ENCODE data around the gene NEURL1B.
A peak's percentile ranks its signal among the peaks of the same experiment; 100 is the strongest.

NEURL1B gene

DNA sequence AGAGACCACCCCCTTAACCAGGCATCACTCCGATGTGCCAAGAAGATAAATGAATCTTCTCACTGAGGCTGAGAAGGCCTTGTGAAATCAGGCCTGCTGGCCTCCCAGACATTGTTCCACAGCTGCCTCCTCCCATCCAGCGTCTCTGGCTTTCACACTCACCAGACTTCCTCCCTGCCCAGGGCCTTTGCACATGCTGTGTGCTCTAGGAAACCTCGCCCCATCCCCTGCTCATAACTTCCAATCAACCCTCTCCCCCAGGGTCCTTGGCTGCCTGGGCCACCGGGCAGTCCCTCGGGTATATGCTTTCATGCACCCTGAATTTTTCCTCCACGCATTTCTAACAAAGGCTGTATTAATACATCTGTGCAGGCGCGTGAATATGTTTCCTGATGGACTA lies 71.5 kb downstream of the NEURL1B start:
- TF ChIP-seq EP300 (IDR thresholded peaks at IDR 0.05; ENCODE audit: borderline replicate concordance): no peak
- no peak for TF ChIP-seq EGR1 (IDR thresholded peaks at IDR 0.05)
- TF ChIP-seq ZBTB7A (IDR thresholded peaks at IDR 0.05; ENCODE audit: low read depth): no peak
- TF ChIP-seq, protein P1, sequence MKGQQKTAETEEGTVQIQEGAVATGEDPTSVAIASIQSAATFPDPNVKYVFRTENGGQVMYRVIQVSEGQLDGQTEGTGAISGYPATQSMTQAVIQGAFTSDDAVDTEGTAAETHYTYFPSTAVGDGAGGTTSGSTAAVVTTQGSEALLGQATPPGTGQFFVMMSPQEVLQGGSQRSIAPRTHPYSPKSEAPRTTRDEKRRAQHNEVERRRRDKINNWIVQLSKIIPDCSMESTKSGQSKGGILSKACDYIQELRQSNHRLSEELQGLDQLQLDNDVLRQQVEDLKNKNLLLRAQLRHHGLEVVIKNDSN (IDR thresholded peaks at IDR 0.05): no peak
- TF ChIP-seq CEBPB (IDR thresholded peaks at IDR 0.05): no peak
- TF ChIP-seq, protein P2, sequence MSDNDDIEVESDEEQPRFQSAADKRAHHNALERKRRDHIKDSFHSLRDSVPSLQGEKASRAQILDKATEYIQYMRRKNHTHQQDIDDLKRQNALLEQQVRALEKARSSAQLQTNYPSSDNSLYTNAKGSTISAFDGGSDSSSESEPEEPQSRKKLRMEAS (IDR thresholded peaks at IDR 0.05): no peak
- TF ChIP-seq CREB1 (IDR thresholded peaks at IDR 0.05; ENCODE audit: low read depth): no peak
- TF ChIP-seq TAF1 (IDR thresholded peaks at IDR 0.05; ENCODE audit: low read depth): no peak
- TF ChIP-seq RAD21 (IDR thresholded peaks at IDR 0.05; ENCODE audit: low read depth): no peak
- TF ChIP-seq NFIC (IDR thresholded peaks at IDR 0.05): no peak
- no peak for TF ChIP-seq TEAD4 (IDR thresholded peaks at IDR 0.05)
- TF ChIP-seq, protein P3, sequence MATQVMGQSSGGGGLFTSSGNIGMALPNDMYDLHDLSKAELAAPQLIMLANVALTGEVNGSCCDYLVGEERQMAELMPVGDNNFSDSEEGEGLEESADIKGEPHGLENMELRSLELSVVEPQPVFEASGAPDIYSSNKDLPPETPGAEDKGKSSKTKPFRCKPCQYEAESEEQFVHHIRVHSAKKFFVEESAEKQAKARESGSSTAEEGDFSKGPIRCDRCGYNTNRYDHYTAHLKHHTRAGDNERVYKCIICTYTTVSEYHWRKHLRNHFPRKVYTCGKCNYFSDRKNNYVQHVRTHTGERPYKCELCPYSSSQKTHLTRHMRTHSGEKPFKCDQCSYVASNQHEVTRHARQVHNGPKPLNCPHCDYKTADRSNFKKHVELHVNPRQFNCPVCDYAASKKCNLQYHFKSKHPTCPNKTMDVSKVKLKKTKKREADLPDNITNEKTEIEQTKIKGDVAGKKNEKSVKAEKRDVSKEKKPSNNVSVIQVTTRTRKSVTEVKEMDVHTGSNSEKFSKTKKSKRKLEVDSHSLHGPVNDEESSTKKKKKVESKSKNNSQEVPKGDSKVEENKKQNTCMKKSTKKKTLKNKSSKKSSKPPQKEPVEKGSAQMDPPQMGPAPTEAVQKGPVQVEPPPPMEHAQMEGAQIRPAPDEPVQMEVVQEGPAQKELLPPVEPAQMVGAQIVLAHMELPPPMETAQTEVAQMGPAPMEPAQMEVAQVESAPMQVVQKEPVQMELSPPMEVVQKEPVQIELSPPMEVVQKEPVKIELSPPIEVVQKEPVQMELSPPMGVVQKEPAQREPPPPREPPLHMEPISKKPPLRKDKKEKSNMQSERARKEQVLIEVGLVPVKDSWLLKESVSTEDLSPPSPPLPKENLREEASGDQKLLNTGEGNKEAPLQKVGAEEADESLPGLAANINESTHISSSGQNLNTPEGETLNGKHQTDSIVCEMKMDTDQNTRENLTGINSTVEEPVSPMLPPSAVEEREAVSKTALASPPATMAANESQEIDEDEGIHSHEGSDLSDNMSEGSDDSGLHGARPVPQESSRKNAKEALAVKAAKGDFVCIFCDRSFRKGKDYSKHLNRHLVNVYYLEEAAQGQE (IDR thresholded peaks at IDR 0.05; ENCODE audit: low read depth): no peak
- TF ChIP-seq FOXM1 (IDR thresholded peaks at IDR 0.05; ENCODE audit: borderline replicate concordance, low read depth): no peak
- no peak for TF ChIP-seq YY1 (IDR thresholded peaks at IDR 0.05; ENCODE audit: low read depth)
- no peak for TF ChIP-seq TCF12 (IDR thresholded peaks at IDR 0.05; ENCODE audit: low read depth)

DNA sequence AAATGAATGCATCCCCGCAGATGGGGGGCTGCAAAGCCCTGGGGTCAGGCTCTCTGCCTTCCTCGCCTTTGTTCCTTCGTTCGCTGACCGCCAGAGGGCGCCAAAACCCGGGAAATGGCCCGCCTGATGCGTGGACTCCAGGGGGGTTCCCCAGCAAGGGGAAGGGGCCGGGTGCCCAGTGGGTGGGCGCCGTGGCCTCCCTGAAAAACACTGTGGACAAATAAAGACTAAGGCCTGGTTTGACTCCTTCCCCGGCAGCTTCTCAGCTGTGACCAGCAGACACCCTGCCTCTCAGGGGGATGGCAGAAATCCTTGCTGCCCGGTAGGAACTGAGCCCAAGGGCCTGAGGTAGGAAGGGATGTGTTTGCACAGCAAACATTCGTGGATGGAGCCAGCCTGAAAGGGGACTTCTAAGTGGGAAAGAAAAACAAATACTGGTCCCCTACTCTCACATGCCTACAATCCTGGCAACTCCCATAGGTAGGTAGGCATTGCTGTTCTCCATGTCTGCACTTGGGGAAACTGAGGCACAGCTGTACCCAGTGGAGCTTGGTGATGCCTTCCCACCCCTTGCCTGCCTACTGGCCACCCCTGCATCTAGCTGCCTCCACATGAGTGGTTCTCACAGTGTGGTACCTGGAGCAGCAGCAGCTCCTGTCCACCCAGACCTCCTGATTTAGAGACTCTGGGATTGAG lies 72.2 kb downstream of the NEURL1B start:
- peak; percentile 63; the same call in 1 of the 2 replicates for TF ChIP-seq ZBTB7A (IDR thresholded peaks at IDR 0.05; ENCODE audit: low read depth)
- peak; percentile 93 for TF ChIP-seq RAD21 (IDR thresholded peaks at IDR 0.05; ENCODE audit: low read depth)
- no peak; the same call in 1 of the 2 replicates for TF ChIP-seq NFIC (IDR thresholded peaks at IDR 0.05)
- no peak for TF ChIP-seq FOXM1 (IDR thresholded peaks at IDR 0.05; ENCODE audit: borderline replicate concordance, low read depth)
- no peak for TF ChIP-seq CEBPB (IDR thresholded peaks at IDR 0.05)
- no peak for TF ChIP-seq TAF1 (IDR thresholded peaks at IDR 0.05; ENCODE audit: low read depth)
- TF ChIP-seq, protein P2 (IDR thresholded peaks at IDR 0.05): no peak

DNA sequence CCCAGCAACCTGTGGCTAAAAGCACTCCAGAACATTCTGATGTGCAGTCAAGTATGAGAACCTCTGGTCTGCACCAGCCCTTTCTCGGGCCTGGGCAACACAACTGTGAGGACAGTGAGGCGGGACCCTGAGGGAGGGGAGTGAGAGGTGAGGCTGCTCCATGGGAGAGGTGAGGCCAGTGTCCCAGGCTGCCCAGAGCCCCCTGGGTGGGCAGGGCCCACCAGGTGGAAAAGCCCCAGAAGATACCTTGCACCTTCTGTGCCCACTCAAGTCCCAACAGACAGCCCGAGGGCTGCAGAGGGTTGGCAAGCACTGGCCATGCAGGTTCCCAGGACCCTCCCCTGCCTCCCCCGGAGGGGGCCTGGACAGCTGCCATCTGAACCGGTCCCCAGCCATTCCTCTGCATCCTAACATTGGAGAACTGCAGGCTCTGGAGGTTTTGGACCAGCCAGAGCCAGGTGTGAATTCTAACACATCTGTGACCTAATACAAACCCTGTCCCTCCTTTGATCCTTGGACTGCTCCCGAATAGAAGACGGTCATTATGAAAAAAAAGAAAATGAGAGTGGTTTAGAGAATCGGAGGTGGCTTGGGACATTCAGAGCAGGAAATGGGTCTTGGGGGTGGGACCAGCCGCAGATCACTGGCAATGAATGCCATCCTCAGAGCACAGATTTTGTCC lies 72.9 kb downstream of the NEURL1B start:
- TF ChIP-seq NFIC (IDR thresholded peaks at IDR 0.05) (peak; percentile 50; the same call in 1 of the 2 replicates), ZBTB7A (IDR thresholded peaks at IDR 0.05; ENCODE audit: low read depth) (no peak), EGR1 (IDR thresholded peaks at IDR 0.05) (no peak), CEBPB (IDR thresholded peaks at IDR 0.05) (no peak), TEAD4 (IDR thresholded peaks at IDR 0.05) (no peak), FOXM1 (IDR thresholded peaks at IDR 0.05; ENCODE audit: borderline replicate concordance, low read depth) (no peak)
- TF ChIP-seq, protein P2 (IDR thresholded peaks at IDR 0.05): 0 out of 2 replicates have a peak, but pooled peaks have one; percentile 47
- TF ChIP-seq, protein P1 (IDR thresholded peaks at IDR 0.05): no peak

DNA sequence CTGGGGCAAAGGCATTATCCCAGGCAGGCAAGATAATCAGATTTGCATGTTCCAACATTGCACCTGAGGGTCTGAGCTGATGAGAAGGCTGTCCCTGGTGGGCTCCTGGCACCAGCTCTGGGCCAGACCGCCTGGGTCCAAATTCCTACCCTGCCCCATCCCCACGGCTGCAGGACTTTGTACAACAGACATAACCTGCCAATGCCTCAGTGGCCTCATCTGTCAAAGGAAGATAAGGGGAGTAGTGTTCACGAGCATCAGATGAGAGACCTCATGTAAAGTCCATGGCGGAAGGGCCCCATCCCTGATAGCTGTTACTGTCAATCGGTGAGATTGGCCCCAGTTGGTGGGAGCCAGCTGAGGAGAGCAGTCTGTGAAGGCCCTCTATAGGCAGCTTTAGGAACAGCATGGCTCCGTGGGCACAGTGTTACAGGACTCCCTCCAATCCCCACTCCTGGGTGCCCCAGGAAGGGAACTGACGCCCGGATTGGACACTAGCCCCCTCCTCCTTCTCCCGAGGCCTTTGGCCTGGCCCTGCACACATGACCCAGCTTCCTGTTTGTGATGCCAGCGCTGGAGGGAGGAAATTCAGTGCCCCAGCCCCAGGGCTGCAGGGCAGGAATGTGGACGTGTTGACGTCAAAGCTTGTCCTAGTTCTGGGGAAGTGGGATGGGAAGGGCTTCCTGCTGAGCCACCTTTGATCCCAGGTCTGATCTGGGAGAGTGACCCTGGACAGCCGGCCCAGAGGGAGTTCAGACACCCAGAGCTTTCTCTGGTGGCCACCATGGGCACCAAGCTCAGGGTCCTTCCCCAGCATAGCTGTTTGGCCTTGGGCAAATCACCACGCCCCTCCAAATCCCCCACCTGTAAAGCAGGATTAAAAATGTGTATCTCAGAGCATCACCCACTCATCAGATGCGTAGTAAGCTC lies 73.7 kb downstream of the NEURL1B start:
- TF ChIP-seq TAF1 (IDR thresholded peaks at IDR 0.05; ENCODE audit: low read depth) (no peak), ZBTB7A (IDR thresholded peaks at IDR 0.05; ENCODE audit: low read depth) (0 out of 2 replicates have a peak, but pooled peaks have one; percentile 13), RAD21 (IDR thresholded peaks at IDR 0.05; ENCODE audit: low read depth) (peak; percentile 57)

DNA sequence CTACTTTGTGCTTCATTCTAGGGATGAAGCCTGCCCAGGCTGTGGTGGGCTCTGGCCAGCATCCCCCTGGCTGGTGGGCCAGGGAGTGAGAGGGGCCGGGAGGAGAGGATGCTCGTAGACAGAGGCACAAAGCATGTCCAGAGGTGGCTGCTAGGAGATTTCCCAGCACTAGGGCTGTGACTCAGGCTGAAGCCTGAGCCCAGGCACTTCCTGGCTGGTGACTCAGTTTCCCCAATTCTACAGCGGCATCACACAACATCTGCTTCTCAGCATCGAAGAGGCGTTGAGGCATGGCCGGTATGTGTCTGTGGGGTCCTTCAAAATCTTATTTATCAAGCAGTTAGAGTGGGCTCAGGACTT lies 74.3 kb downstream of the NEURL1B start:
- TF ChIP-seq RAD21 (IDR thresholded peaks at IDR 0.05; ENCODE audit: low read depth): no peak
- no peak for TF ChIP-seq ZBTB7A (IDR thresholded peaks at IDR 0.05; ENCODE audit: low read depth)
- TF ChIP-seq CEBPB (IDR thresholded peaks at IDR 0.05): no peak
- no peak for TF ChIP-seq FOXM1 (IDR thresholded peaks at IDR 0.05; ENCODE audit: borderline replicate concordance, low read depth)
- no peak for TF ChIP-seq YY1 (IDR thresholded peaks at IDR 0.05; ENCODE audit: low read depth)

DNA sequence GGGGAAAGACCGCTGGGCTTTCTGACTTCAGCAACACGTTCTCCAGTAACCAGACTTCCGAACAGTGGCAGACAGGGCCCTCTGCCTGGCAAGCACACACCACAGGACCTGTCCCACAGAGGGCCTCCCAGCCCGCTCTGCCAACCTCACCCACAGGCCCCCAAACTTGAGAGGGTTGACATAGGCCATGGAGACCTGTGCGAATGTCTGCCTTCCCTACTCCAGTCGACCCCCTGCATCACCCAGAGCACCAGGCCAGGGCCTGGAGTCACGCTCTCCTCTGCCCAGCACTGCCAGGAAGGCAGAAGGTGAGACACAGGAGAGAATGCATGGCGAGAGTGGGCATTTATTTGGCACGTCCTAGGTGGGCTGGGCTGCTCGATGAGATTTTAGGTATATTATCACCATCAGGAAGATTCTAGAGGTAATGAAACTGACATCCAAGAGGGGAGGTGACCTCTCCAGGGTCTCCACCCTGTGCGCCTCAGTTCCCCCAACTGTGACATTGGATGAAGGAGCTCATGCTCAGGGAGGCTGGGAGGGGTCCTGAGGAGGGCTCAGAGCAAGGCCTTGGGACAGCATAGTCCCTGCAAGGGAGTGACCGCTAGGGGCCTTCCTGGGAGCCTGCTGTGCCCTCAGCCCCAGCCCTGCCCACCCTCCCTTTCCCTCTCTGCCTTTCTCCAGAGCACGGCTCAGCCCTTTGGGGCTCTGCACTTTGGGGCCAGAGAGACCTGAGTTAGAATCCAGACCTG lies 75.0 kb downstream of the NEURL1B start:
- TF ChIP-seq NFIC (IDR thresholded peaks at IDR 0.05): no peak
- TF ChIP-seq EGR1 (IDR thresholded peaks at IDR 0.05): no peak
- no peak for TF ChIP-seq YY1 (IDR thresholded peaks at IDR 0.05; ENCODE audit: low read depth)
- TF ChIP-seq, protein P3 (IDR thresholded peaks at IDR 0.05; ENCODE audit: low read depth): no peak
- TF ChIP-seq RAD21 (IDR thresholded peaks at IDR 0.05; ENCODE audit: low read depth): no peak
- TF ChIP-seq TCF12 (IDR thresholded peaks at IDR 0.05; ENCODE audit: low read depth): no peak
- TF ChIP-seq ZBTB7A (IDR thresholded peaks at IDR 0.05; ENCODE audit: low read depth): no peak
- TF ChIP-seq, protein P1 (IDR thresholded peaks at IDR 0.05): no peak
- TF ChIP-seq, protein P2 (IDR thresholded peaks at IDR 0.05): no peak
- no peak for TF ChIP-seq EP300 (IDR thresholded peaks at IDR 0.05; ENCODE audit: borderline replicate concordance)
- TF ChIP-seq CREB1 (IDR thresholded peaks at IDR 0.05; ENCODE audit: low read depth): no peak
- TF ChIP-seq FOXM1 (IDR thresholded peaks at IDR 0.05; ENCODE audit: borderline replicate concordance, low read depth): no peak
- no peak for TF ChIP-seq CEBPB (IDR thresholded peaks at IDR 0.05)
- TF ChIP-seq TAF1 (IDR thresholded peaks at IDR 0.05; ENCODE audit: low read depth): no peak
- no peak for TF ChIP-seq TEAD4 (IDR thresholded peaks at IDR 0.05)
